Thoracic aorta (tissue), 2 donors: ENCODE measurements around the gene LOX. TPM values are rescaled to one million over a fixed set of nuclear protein-coding genes. Genes with fewer than 3 reads are reported as not detected.

Experiments used
- ATAC-seq: fragments of 150-250 bp; one replicate; pipeline ENCODE4 v1.8.0; 2017; ENCODE audit warnings: low read depth; ENCODE audit not compliant: insufficient number of reproducible peaks, low FRiP score
- DNase-seq: peaks from one replicate; pipeline ENCODE4 v3.0.0-alpha.2; 2020; ENCODE audit warnings: low spot score
- H3K27ac ChIP-seq, 2 donors: fragments of 200-600 bp; sonication (generic); 1 replicate in 1 of 2; 2 replicates in 1 of 2; pipeline ENCODE4 v1.5.1; 2016; ENCODE audit warnings: mild to moderate bottlenecking in 2 of 2, moderate library complexity in 2 of 2
- H3K27me3 ChIP-seq: fragments of 200-600 bp; sonication (generic); replicated peaks from 2 replicates; pipeline ENCODE4 v1.6.0; 2016; ENCODE audit warnings: mild to moderate bottlenecking; ENCODE audit not compliant: insufficient read depth
- H3K36me3 ChIP-seq: fragments of 200-600 bp; sonication (generic); one replicate; pipeline ENCODE4 v1.5.1; 2016
- H3K4me1 ChIP-seq, 2 donors: fragments of 200-600 bp; sonication (generic); 1 replicate in 1 of 2; 2 replicates in 1 of 2; pipeline versions ENCODE4 v1.5.1 to v1.6.0; 2016; ENCODE audit warnings: low read depth in 2 of 2, mild to moderate bottlenecking in 1 of 2; ENCODE audit not compliant: control insufficient read depth in 1 of 2
- H3K4me3 ChIP-seq: fragments of 200-600 bp; sonication (generic); 2 replicates; pipeline ENCODE4 v1.5.1; 2016; ENCODE audit warnings: mild to moderate bottlenecking
- H3K9me3 ChIP-seq: fragments of 200-600 bp; sonication (generic); 2 replicates; pipeline ENCODE4 v1.5.1; 2016
- total RNA-seq, 2 donors: library from RNA; depleted of rRNA; stranded (reverse); fragments of >200 nt; gene quantifications; one replicate each; pipeline versions ENCODE4 v1.1.0 to v1.2.3, GENCODE V29; 2016
- TF ChIP-seq, protein P1 (sequence below): fragments of 200-600 bp; sonication (generic); IDR thresholded peaks from one replicate; pipeline ENCODE4 v1.5.1; 2019; ENCODE audit warnings: antibody characterized with exemption

LOX gene
- total RNA-seq, 2 donors from 2014 or later = 32.9 to 65.2 TPM

DNA sequence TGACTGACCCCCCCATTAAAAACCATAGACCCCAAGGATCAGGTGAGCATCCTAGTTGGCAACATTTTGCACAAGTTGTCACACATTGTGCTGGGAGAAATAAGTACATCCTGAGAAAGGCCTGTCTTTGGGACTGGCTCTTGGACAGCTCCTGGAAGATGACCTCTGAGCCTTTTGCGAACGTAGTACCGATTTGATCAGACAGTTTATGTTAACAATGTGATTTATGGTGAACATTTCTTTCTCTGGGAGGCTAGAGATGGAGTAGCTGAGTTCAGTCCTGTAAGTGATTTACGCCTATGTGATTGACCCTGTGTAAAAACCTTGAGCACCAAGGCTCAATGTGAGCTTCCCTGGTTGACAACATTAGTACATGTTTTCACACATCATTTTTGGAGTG lies 41.7 kb downstream of the LOX start:
- Histone ChIP-seq H3K36me3 (no peaks in the 10 kb centered on the region), H3K4me3 (no peak overlapping the region), H3K27ac (no peak overlapping the region), H3K4me1 (no peaks in the 10 kb centered on the region), H3K27me3 (no peaks in the 10 kb centered on the region), H3K9me3 (no peaks in the 10 kb centered on the region)
- TF ChIP-seq, protein P1, sequence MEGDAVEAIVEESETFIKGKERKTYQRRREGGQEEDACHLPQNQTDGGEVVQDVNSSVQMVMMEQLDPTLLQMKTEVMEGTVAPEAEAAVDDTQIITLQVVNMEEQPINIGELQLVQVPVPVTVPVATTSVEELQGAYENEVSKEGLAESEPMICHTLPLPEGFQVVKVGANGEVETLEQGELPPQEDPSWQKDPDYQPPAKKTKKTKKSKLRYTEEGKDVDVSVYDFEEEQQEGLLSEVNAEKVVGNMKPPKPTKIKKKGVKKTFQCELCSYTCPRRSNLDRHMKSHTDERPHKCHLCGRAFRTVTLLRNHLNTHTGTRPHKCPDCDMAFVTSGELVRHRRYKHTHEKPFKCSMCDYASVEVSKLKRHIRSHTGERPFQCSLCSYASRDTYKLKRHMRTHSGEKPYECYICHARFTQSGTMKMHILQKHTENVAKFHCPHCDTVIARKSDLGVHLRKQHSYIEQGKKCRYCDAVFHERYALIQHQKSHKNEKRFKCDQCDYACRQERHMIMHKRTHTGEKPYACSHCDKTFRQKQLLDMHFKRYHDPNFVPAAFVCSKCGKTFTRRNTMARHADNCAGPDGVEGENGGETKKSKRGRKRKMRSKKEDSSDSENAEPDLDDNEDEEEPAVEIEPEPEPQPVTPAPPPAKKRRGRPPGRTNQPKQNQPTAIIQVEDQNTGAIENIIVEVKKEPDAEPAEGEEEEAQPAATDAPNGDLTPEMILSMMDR = no peak
- ATAC-seq = no peak
- DNase-seq = no peak

DNA sequence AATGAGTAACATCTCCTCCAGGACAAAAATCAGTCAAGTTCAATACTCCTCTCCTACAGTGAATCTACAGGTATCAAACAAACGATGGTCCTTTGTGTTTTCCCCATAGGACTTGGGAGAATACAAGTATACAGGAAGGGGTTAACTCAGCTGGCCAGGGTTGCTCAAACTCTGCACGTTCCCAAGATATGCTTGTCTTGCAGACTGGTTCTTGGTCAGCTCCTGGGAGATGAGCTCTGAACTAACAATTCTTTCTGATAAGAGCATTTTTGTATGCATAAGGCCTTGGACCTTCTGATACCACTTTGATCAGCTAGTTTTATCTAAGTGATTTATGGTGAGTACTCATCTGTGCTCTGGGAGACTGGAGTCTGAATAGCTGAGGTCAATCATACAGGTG lies 42.1 kb downstream of the LOX start:
- TF ChIP-seq, protein P1 = no peak
- Histone ChIP-seq H3K9me3 (no peaks in the 10 kb centered on the region), H3K27me3 (no peaks in the 10 kb centered on the region), H3K4me1 (no peaks in the 10 kb centered on the region), H3K36me3 (no peaks in the 10 kb centered on the region), H3K4me3 (no peak overlapping the region), H3K27ac (no peak overlapping the region)
- DNase-seq (no peak), ATAC-seq (no peak)

DNA sequence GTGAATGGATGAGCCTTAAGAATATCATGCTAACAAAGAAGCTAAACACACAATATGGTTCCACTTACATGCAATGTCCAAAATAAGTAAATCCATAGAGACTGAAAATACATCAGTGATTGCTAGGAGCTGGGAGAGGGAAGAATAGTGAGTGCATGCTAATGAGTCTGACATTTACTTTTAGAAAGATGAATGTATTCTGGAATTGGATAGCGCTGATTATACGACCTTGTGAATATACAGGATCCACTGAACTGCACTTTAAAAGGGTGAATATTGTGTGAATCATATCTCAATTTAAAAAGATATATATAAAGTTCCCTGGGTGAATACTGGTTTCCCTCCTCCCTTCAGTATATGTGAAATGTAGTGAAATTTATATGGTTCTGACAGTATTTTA lies 46.2 kb downstream of the LOX start:
- no peaks in the 10 kb centered on the region for H3K27me3 ChIP-seq
- no peak for DNase-seq
- no peaks in the 10 kb centered on the region for H3K36me3 ChIP-seq
- no peaks in the 10 kb centered on the region for H3K4me1 ChIP-seq
- no peak for ATAC-seq
- H3K27ac ChIP-seq = no peak overlapping the region
- no peaks in the 10 kb centered on the region for H3K9me3 ChIP-seq
- TF ChIP-seq, protein P1 = no peak
- H3K4me3 ChIP-seq = no peak overlapping the region

DNA sequence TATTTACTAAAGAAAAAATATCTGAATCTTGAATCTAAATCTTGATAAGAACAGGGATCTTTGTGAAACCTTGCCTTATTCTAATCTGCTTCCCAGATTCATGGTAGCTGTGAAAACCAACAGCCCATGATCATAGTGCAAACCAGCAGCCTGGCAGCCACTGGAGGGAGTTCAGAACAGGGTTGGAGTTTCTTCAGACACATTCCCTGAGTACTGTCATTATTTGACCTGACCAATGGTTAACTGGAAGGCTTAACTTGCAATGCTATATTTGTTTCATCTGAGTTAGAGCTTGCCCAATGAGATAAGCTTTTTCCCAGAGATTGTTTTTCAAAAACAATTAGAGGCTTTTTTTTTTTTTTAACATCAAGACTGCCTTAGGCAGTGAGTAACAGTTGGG lies 47.8 kb downstream of the LOX start:
- no peaks in the 10 kb centered on the region for H3K36me3 ChIP-seq
- TF ChIP-seq, protein P1 = no peak
- DNase-seq (no peak), ATAC-seq (no peak)
- no peaks in the 10 kb centered on the region for H3K4me1 ChIP-seq
- no peak overlapping the region for H3K27ac ChIP-seq
- no peaks in the 10 kb centered on the region for H3K27me3 ChIP-seq
- H3K9me3 ChIP-seq = no peaks in the 10 kb centered on the region
- no peak overlapping the region for H3K4me3 ChIP-seq

DNA sequence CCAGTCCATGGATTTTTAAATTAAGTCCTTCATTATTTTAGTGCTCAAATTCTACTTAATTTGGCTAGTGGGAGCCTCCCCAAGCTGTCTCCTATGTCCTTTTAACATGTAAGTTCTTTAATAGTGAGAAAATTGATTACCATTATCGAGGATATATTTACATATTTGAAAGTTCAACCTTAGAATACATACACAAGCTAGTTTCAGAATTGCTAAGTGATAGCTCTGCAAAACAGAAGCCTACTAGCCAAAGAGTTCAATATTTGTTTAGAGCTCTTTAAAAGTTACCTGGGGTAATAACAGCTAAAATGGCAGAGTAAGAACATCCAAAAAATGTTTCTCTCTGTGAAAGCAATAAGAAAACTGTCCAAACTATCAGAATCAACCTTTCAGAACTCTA lies 48.2 kb downstream of the LOX start:
- TF ChIP-seq, protein P1 = no peak
- no peak for ATAC-seq
- DNase-seq = no peak
- Histone ChIP-seq H3K4me3 (no peak overlapping the region), H3K27ac (no peak overlapping the region), H3K4me1 (no peaks in the 10 kb centered on the region), H3K9me3 (no peaks in the 10 kb centered on the region), H3K36me3 (no peaks in the 10 kb centered on the region), H3K27me3 (no peaks in the 10 kb centered on the region)
